Measurements from ENCODE around the gene ICAM4. TPM values are rescaled to one million over a fixed set of nuclear protein-coding genes. Genes with fewer than 3 reads are reported as not detected.

Gene ICAM4
- total and polyA plus RNA-seq, 12 donors, result 0.17 to 0.83 (median 0.51) TPM; not detected in 1

GRCh38 chr19:10309423-10309822 lies 22.7 kb downstream of the ICAM4 start, which contains the start of gene ZGLP1:
Gene ZGLP1, minus strand, starts transcription at chr19:10309815.
- H3K27me3 ChIP-seq, result no peaks in the 10 kb centered on the region
- no peak for DNase-seq
- no peak within 1 kb of the TSS for H3K27ac ChIP-seq
- peaks cover 0 to 15% (median under 1%) of the 10 kb centered on the region in 9 donors for H3K4me1 ChIP-seq
- TF ChIP-seq CTCF (IDR thresholded peaks at IDR 0.05), result no peak
- no peak for ATAC-seq
- H3K4me3 ChIP-seq, result no peak within 1 kb of the TSS
- peaks cover 0 to 34% (median 0%) of the 10 kb centered on the region in 9 donors for H3K36me3 ChIP-seq
- intact Hi-C loops (cut with DNase I), result no loop called here
- no peaks in the 10 kb centered on the region for H3K9me3 ChIP-seq
- WGBS, 2 donors, result 95 to 98% methylated on average over 24 of the region's 24 CpGs

GRCh38 chr19:10315335-10316214 lies 28.8 kb downstream of the ICAM4 start, which contains the start of gene FDX2:
Gene FDX2, minus strand, starts transcription at chr19:10316015. Its CDS starts 19 bp downstream, at chr19:10315996.
- peak within 1 kb of the TSS in 9 of 10 donors; percentile 30 to 81 (median 66) for H3K27ac ChIP-seq
- peak; percentile 88 to 97 (median 94) for ATAC-seq
- no peak for TF ChIP-seq CTCF (IDR thresholded peaks at IDR 0.05)

GRCh38 chr19:10316229-10317044 lies 29.7 kb downstream of the ICAM4 start:
- whole genome bisulfite sequencing, 2 donors, result 58 to 62% methylated on average over 19 of the region's 19 CpGs
- TF ChIP-seq CTCF (IDR thresholded peaks at IDR 0.05), result no peak
- Histone ChIP-seq H3K4me3 (peak overlapping the region in 7 of 10 donors; percentile 80 to 98 (median 91)), H3K9me3 (no peaks in the 10 kb centered on the region), H3K27me3 (no peaks in the 10 kb centered on the region), H3K36me3 (peaks cover 0 to 67% (median 34%) of the 10 kb centered on the region in 9 donors), H3K27ac (peak overlapping the region in 6 of 10 donors; percentile 63 to 81 (median 72)), H3K4me1 (peaks cover 4 to 22% (median 17%) of the 10 kb centered on the region in 9 donors)
- intact Hi-C loops (cut with DNase I), result loop anchor here in 2 of 10 donors (1.0 to 5.0 kb wide), 2 partner anchors 16 to 44 kb away; partner anchors contain the start of gene ICAM1 (in 1 of the 2)
- peak in 6 of 8 donors; percentile 13 to 54 (median 29) for ATAC-seq
- no peak for DNase-seq

More at GRCh38 chr19:10315335-10316214, 28.8 kb downstream of the ICAM4 start, which contains the start of gene FDX2:
- intact Hi-C loops (cut with DNase I), result loop anchor here in 3 of 10 donors (1.0 to 5.0 kb wide), 3 partner anchors 17 to 43 kb away; partner anchors contain the start of genes ICAM1 (in 1 of the 3) and ICAM4 (in 1 of the 3)
- no peaks in the 10 kb centered on the region for H3K9me3 ChIP-seq
- 1% methylated on average over 54 to 55 of the region's 55 CpGs for WGBS, 2 donors
- peaks cover 0 to 62% (median 26%) of the 10 kb centered on the region in 9 donors for H3K36me3 ChIP-seq
- no peaks in the 10 kb centered on the region for H3K27me3 ChIP-seq
- peak; percentile 88 to 92 for DNase-seq
- peak within 1 kb of the TSS; percentile 61 to 98 (median 90) for H3K4me3 ChIP-seq
- peaks cover 4 to 22% (median 17%) of the 10 kb centered on the region in 9 donors for H3K4me1 ChIP-seq

All from heart right ventricle (tissue), 16 donors.